Measurements from ENCODE around the gene PTGES3. TPM values are rescaled to one million over a fixed set of nuclear protein-coding genes. Genes with fewer than 3 reads are reported as not detected.

The PTGES3 gene
- total RNA-seq, 1 donor from 2014 or later: 155 TPM

- H3K27me3 Mint-ChIP-seq (ENCODE audit: low read depth): no peaks in the 10 kb centered on the region
- H3K4me1 Mint-ChIP-seq: peaks cover 51% of the 10 kb centered on the region
- H3K27ac Mint-ChIP-seq: peak overlapping the region; percentile 99
- TF ChIP-seq CTCF (IDR thresholded peaks at IDR 0.05; ENCODE audit: unreplicated experiment): no peak
- no peak for DNase-seq (ENCODE audit: low spot score in 2 of 2, unreplicated experiment in 2 of 2)
- H3K9me3 Mint-ChIP-seq: no peaks in the 10 kb centered on the region
- peak overlapping the region; percentile 98 for H3K4me3 Mint-ChIP-seq
- peaks cover 23% of the 10 kb centered on the region for H3K36me3 Mint-ChIP-seq
These were observed 36.6 kb upstream of the PTGES3 start for GRCh38 chr12:56724701-56724971.

GRCh38 chr12:56723889-56724700, 36.0 kb upstream of the PTGES3 start:
- no peak for DNase-seq (ENCODE audit: low spot score in 2 of 2, unreplicated experiment in 2 of 2)
- Mint-ChIP-seq H3K4me1 (peaks cover 57% of the 10 kb centered on the region), H3K4me3 (peak overlapping the region; percentile 98), H3K27ac (peak overlapping the region; percentile 99), H3K36me3 (peaks cover 26% of the 10 kb centered on the region), H3K27me3 (ENCODE audit: low read depth) (no peaks in the 10 kb centered on the region), H3K9me3 (no peaks in the 10 kb centered on the region)
- no peak for TF ChIP-seq CTCF (IDR thresholded peaks at IDR 0.05; ENCODE audit: unreplicated experiment)

GRCh38 chr12:56723352-56723751, 35.3 kb upstream of the PTGES3 start:
- H3K36me3 Mint-ChIP-seq: peaks cover 30% of the 10 kb centered on the region
- H3K27me3 Mint-ChIP-seq (ENCODE audit: low read depth): no peaks in the 10 kb centered on the region
- no peaks in the 10 kb centered on the region for H3K9me3 Mint-ChIP-seq
- peak overlapping the region; percentile 99 for H3K27ac Mint-ChIP-seq
- no peak for DNase-seq (ENCODE audit: low spot score in 2 of 2, unreplicated experiment in 2 of 2)
- peak overlapping the region; percentile 98 for H3K4me3 Mint-ChIP-seq
- peaks cover 62% of the 10 kb centered on the region for H3K4me1 Mint-ChIP-seq
- TF ChIP-seq CTCF (IDR thresholded peaks at IDR 0.05; ENCODE audit: unreplicated experiment): no peak

- Mint-ChIP-seq H3K27ac (peak overlapping the region; percentile 99), H3K27me3 (ENCODE audit: low read depth) (no peaks in the 10 kb centered on the region), H3K4me3 (peak overlapping the region; percentile 98), H3K4me1 (peaks cover 62% of the 10 kb centered on the region), H3K9me3 (no peaks in the 10 kb centered on the region), H3K36me3 (peaks cover 30% of the 10 kb centered on the region)
- TF ChIP-seq CTCF (IDR thresholded peaks at IDR 0.05; ENCODE audit: unreplicated experiment): no peak
- no peak for DNase-seq (ENCODE audit: low spot score in 2 of 2, unreplicated experiment in 2 of 2)
These were observed 34.7 kb upstream of the PTGES3 start for GRCh38 chr12:56722832-56723231.

GRCh38 chr12:56721721-56722120, 33.6 kb upstream of the PTGES3 start:
- H3K9me3 Mint-ChIP-seq: no peaks in the 10 kb centered on the region
- DNase-seq (ENCODE audit: low spot score in 2 of 2, unreplicated experiment in 2 of 2): no peak
- peaks cover 67% of the 10 kb centered on the region for H3K4me1 Mint-ChIP-seq
- H3K27ac Mint-ChIP-seq: peak overlapping the region; percentile 99
- H3K27me3 Mint-ChIP-seq (ENCODE audit: low read depth): no peaks in the 10 kb centered on the region
- H3K36me3 Mint-ChIP-seq: peaks cover 32% of the 10 kb centered on the region
- no peak for TF ChIP-seq CTCF (IDR thresholded peaks at IDR 0.05; ENCODE audit: unreplicated experiment)
- H3K4me3 Mint-ChIP-seq: peak overlapping the region; percentile 98

Data from mesothelial cell of epicardium (in vitro differentiated cells).